GM18870 (cell line): ENCODE results near the gene PIK3C2B.

ENCODE experiments used
- ATAC-seq: cut with Tn5 transposase; IDR thresholded peaks from one replicate; pipeline ENCODE4 v1.9.1; 2021; ENCODE audit warnings: moderate library complexity; ENCODE audit not compliant: unreplicated experiment

The PIK3C2B gene

DNA sequence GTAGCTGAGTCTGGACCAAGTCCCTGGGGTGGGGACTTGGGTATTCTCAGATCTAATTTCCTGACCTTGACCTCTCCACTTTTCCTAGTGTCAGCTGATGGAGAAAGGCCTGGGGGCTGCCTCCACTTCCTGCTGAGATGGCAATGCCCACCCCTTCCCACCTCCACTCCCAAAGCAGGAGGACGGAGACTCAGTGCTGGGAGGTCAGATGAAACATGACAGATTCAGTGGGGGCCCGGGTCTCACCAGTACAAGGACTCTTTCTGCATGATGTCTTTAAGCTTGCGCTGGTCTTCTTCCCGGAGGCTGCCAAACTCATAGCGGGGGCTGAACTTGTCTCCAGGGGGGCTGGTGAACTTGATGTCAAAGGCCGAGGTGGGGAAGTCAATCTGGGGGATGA lies 47.4 kb downstream of the PIK3C2B start:
- ATAC-seq, result no peak

DNA sequence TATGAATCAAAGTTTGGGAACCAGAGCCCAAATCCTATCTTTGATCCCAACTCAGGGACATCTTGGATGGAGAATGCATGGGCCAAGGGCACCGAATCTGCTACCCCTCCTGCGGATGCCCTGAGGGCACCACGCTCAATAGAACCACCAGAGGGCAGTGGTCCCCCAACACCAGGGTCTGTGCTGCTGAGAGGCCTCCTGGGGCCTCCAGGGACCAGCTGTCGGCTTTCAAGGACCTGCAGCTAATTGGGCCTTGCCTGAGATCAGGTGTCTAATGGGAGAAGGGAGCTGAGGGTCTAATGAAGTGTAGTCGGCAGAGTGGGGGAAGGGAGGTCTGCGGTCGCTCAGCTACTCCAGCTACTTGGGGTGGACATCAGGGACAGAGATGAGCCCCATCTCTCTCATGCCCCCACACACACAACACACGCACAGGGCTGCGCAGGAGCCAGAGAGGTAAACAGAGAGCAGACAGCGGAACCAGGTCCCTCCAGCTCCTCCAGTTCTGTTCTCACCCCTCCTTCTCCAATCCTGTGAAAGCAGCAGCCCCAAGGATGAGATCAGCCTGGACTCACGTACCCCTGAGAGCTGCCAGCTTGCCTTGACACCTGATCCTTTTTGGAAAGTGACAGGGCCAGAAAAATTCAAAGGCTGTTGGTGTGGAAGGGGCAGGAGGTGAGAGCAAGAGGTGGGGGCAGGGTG lies 48.0 kb downstream of the PIK3C2B start:
- no peak for ATAC-seq

DNA sequence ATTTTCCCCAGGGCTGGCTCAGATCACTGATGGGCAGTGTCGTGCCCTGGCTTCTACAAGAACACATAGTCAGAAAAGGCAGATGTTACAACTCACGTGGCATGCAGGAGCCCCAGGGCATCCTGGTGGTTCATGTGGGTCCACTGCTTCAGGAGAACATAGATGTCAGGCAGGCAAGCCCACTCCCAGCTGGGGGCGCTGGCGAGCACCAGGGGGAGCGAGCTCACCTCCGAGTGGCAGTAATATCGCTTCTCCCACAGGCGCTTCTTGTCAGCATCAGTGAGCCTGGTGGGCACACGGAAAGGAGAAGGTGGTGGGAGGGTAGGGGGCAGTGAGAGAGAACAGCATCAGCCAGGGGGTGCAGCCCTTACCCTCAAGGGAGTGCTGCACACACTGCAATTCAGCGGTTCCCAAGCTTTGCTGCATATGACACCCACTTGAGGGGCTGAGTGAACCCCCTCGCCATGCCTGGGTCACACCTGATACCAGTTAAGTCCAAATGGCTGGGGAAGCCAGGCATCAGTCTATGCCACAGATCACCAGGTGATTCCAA lies 48.7 kb downstream of the PIK3C2B start:
- ATAC-seq, result no peak
